Measurements from ENCODE around the gene GET4.

GET4 gene

DNA sequence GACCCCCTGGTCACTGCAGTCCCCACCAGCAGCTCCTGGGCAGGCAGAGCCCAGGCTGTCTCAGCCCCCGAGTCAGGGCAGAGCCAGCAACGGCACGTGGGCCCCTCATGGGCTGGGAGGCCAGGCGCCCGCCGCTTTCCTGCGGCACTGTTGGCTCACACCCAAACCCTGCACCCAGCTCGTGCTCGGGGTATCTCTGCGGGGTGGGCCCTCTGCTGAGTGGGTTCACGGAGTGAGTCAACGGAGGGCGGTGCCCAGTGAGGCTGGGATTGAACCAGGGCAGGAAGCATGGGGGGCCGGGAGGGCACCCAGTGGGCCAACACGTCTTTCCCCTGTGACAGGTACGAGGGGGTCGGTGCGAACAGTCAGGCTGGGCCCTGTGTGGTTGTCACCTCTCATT lies 49.2 kb downstream of the GET4 start:
- DNase-seq: no peak
- in situ Hi-C loops (cut with HindIII; ENCODE audit: low pct_ligation_motif_present, low sequenced_read_pairs): no loop called here
- H3K4me3 ChIP-seq (ENCODE audit: low read depth, low read length): no peak overlapping the region

GRCh38 chr7:926061-927030 lies 50.0 kb downstream of the GET4 start:
- no peak for DNase-seq
- Histone ChIP-seq H3K27ac (no peak overlapping the region), H3K36me3 (replicated peaks) (no peaks in the 10 kb centered on the region), H3K27me3 (replicated peaks) (no peaks in the 10 kb centered on the region), H3K4me3 (ENCODE audit: low read depth, low read length) (no peak overlapping the region)
- TF ChIP-seq, protein P1, sequence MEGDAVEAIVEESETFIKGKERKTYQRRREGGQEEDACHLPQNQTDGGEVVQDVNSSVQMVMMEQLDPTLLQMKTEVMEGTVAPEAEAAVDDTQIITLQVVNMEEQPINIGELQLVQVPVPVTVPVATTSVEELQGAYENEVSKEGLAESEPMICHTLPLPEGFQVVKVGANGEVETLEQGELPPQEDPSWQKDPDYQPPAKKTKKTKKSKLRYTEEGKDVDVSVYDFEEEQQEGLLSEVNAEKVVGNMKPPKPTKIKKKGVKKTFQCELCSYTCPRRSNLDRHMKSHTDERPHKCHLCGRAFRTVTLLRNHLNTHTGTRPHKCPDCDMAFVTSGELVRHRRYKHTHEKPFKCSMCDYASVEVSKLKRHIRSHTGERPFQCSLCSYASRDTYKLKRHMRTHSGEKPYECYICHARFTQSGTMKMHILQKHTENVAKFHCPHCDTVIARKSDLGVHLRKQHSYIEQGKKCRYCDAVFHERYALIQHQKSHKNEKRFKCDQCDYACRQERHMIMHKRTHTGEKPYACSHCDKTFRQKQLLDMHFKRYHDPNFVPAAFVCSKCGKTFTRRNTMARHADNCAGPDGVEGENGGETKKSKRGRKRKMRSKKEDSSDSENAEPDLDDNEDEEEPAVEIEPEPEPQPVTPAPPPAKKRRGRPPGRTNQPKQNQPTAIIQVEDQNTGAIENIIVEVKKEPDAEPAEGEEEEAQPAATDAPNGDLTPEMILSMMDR (IDR thresholded peaks at IDR 0.05; ENCODE audit: low read depth, low read length, missing control alignments): no peak
- in situ Hi-C loops (cut with HindIII; ENCODE audit: low pct_ligation_motif_present, low sequenced_read_pairs): no loop called here

More for the DNA sequence above, 49.2 kb downstream of the GET4 start:
- TF ChIP-seq, protein P1 (IDR thresholded peaks at IDR 0.05; ENCODE audit: low read depth, low read length, missing control alignments): no peak
- no peaks in the 10 kb centered on the region for H3K36me3 ChIP-seq (replicated peaks)
- H3K27me3 ChIP-seq (replicated peaks): no peaks in the 10 kb centered on the region
- H3K27ac ChIP-seq: no peak overlapping the region

DNA sequence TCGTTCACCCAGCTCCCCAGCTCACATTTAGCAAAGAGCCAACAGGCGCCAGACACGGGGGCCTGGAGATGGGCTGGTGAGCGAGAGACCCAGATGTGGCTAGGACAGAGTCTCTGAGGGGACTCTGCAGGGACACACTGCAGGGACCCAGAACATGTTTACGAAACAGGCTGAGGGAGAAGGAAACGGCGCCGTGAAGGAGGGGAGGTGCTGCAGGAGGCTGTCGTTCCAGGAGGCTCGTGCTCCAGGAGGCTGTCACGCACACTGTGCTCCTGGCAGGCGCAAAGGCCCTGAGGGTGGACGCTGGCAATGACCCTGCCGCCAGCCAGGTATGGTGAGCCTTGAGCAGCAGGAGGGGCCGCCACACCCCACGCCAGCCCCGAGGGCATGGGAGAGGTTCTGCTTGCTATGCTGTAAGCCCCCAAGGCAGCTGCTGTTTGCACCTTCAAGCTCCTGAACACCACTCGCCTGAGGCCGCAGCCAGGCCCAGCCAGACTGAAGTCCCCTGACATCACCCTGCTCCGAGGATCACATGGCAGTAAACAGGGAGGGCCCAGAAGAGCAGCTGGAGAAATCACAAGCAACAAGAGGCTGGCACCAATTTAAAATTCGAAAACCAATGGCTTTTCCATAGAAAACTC lies 50.8 kb downstream of the GET4 start:
- no peaks in the 10 kb centered on the region for H3K36me3 ChIP-seq (replicated peaks)
- H3K27me3 ChIP-seq (replicated peaks): no peaks in the 10 kb centered on the region
- in situ Hi-C loops (cut with HindIII; ENCODE audit: low pct_ligation_motif_present, low sequenced_read_pairs): no loop called here
- H3K27ac ChIP-seq: no peak overlapping the region
- no peak overlapping the region for H3K4me3 ChIP-seq (ENCODE audit: low read depth, low read length)
- TF ChIP-seq, protein P1 (IDR thresholded peaks at IDR 0.05; ENCODE audit: low read depth, low read length, missing control alignments): no peak
- no peak for DNase-seq

DNA sequence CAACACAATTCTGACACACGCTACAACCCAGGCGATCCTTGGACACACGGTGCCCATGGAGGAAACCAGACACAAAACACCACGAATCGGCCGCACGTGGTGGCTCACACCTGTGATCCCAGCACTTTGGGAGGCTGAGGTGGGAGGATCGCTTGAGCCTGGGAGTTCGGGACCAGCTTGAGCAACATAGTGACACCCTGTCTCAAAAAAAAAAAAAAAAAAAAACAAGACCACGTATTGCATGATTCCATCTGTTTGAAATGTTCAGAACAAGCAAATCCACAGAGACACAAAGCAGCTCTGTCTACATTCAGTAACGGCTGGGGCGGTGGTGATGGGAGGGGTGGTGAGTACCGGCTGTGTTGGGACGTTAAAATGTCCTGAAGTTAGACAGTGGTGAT lies 53.0 kb downstream of the GET4 start:
- TF ChIP-seq, protein P1 (IDR thresholded peaks at IDR 0.05; ENCODE audit: low read depth, low read length, missing control alignments): no peak
- in situ Hi-C loops (cut with HindIII; ENCODE audit: low pct_ligation_motif_present, low sequenced_read_pairs): no loop called here
- no peak overlapping the region for H3K27ac ChIP-seq

GRCh38 chr7:930975-931758 lies 54.8 kb downstream of the GET4 start:
- Histone ChIP-seq H3K27ac (no peak overlapping the region), H3K36me3 (replicated peaks) (no peaks in the 10 kb centered on the region), H3K4me3 (ENCODE audit: low read depth, low read length) (no peak overlapping the region), H3K27me3 (replicated peaks) (no peaks in the 10 kb centered on the region)
- DNase-seq: no peak
- in situ Hi-C loops (cut with HindIII; ENCODE audit: low pct_ligation_motif_present, low sequenced_read_pairs): no loop called here
- TF ChIP-seq, protein P1 (IDR thresholded peaks at IDR 0.05; ENCODE audit: low read depth, low read length, missing control alignments): no peak

More for the DNA sequence above, 53.0 kb downstream of the GET4 start:
- no peaks in the 10 kb centered on the region for H3K36me3 ChIP-seq (replicated peaks)
- no peak overlapping the region for H3K4me3 ChIP-seq (ENCODE audit: low read depth, low read length)
- no peaks in the 10 kb centered on the region for H3K27me3 ChIP-seq (replicated peaks)
- no peak for DNase-seq

Data from brain microvascular endothelial cell (primary cell).